ENCODE measurements around the gene ASF1A. TPM values are rescaled to one million over a fixed set of nuclear protein-coding genes. Genes with fewer than 3 reads are reported as not detected.
"Not testable (repeated sequence)": the region's sequence is repeated elsewhere in the genome, so short reads cannot be mapped to it uniquely, and the experiment has no call there.

ASF1A gene
- total RNA-seq, 2 experiments from 2014 or later = 10.7 to 11.9 TPM

DNA sequence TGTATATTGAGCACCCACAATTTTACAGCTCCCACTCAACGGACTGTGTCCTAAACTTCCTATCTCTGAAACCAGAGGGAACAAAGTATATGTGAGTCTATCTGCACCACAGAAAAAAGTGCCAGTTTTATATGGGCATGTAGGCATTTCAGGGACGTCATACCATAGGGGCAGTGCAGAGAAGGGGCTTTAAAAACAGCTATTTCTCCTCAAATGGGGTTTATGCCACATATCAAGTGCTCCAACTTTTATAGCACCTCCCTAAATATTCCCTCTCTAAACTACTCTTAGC, 28.9 kb upstream of the ASF1A start:
- H3K27me3 ChIP-seq (ENCODE audit: control insufficient read depth in 1 of 2, insufficient read depth in 2 of 2, low read length in 2 of 2) = no peaks in the 10 kb centered on the region
- TF ChIP-seq, protein P1, sequence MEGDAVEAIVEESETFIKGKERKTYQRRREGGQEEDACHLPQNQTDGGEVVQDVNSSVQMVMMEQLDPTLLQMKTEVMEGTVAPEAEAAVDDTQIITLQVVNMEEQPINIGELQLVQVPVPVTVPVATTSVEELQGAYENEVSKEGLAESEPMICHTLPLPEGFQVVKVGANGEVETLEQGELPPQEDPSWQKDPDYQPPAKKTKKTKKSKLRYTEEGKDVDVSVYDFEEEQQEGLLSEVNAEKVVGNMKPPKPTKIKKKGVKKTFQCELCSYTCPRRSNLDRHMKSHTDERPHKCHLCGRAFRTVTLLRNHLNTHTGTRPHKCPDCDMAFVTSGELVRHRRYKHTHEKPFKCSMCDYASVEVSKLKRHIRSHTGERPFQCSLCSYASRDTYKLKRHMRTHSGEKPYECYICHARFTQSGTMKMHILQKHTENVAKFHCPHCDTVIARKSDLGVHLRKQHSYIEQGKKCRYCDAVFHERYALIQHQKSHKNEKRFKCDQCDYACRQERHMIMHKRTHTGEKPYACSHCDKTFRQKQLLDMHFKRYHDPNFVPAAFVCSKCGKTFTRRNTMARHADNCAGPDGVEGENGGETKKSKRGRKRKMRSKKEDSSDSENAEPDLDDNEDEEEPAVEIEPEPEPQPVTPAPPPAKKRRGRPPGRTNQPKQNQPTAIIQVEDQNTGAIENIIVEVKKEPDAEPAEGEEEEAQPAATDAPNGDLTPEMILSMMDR (IDR thresholded peaks at IDR 0.05) = no peak
- Mint-ChIP-seq H3K27ac (peak overlapping the region; percentile 76), H3K27me3 (no peaks in the 10 kb centered on the region), H3K9me3 (peaks cover 10% of the 10 kb centered on the region), H3K4me1 (ENCODE audit: low read depth) (peaks cover 51% of the 10 kb centered on the region), H3K36me3 (ENCODE audit: low read depth) (peaks cover 41% of the 10 kb centered on the region), H3K4me3 (peak overlapping the region; percentile 75)
- H3K4me3 ChIP-seq (ENCODE audit: low read length) = no peak overlapping the region
- H3K36me3 ChIP-seq (ENCODE audit: insufficient read depth, low read length) = peaks cover 6% of the 10 kb centered on the region
- ChIA-PET CTCF (no interaction called here), POLR2A (interaction anchor here (1.0 to 1.6 kb wide), 3 partner anchors 17 to 306 kb away, joined by 3 to 4 read pairs (median 3); no protein-coding TSS in a partner anchor)
- H3K4me1 ChIP-seq (ENCODE audit: insufficient read depth, low read length) = peaks cover 25% of the 10 kb centered on the region
- intact Hi-C loops (cut with DNase I, micrococcal nuclease) = loop anchor here in 1 of 2 experiments (10.0 kb wide), 1 partner anchor 50 kb away; no protein-coding TSS in a partner anchor
- H3K9me3 ChIP-seq (ENCODE audit: control insufficient read depth in 1 of 2, insufficient read depth in 1 of 2, low read length in 2 of 2) = peaks cover 7 to 13% of the 10 kb centered on the region in 2 experiments
- ATAC-seq (ENCODE audit: poor library complexity) (peak; percentile 17), DNase-seq (no peak)
- no peak overlapping the region for H3K27ac ChIP-seq (ENCODE audit: low read depth in 1 of 2, low read length in 2 of 2)

- DNase-seq (no peak), ATAC-seq (ENCODE audit: poor library complexity) (no peak)
- ChIA-PET CTCF (no interaction called here), POLR2A (no interaction called here)
- Mint-ChIP-seq H3K9me3 (peaks cover 10% of the 10 kb centered on the region), H3K36me3 (ENCODE audit: low read depth) (peaks cover 53% of the 10 kb centered on the region), H3K4me1 (ENCODE audit: low read depth) (peaks cover 62% of the 10 kb centered on the region), H3K27ac (no peak overlapping the region), H3K4me3 (no peak overlapping the region), H3K27me3 (no peaks in the 10 kb centered on the region)
- H3K27me3 ChIP-seq (ENCODE audit: control insufficient read depth in 1 of 2, insufficient read depth in 2 of 2, low read length in 2 of 2) = no peaks in the 10 kb centered on the region
- no peak overlapping the region for H3K4me3 ChIP-seq (ENCODE audit: low read length)
- TF ChIP-seq, protein P1 (IDR thresholded peaks at IDR 0.05) = no peak
- peaks cover 1 to 7% of the 10 kb centered on the region in 2 experiments for H3K9me3 ChIP-seq (ENCODE audit: control insufficient read depth in 1 of 2, insufficient read depth in 1 of 2, low read length in 2 of 2)
- H3K27ac ChIP-seq (ENCODE audit: low read depth in 1 of 2, low read length in 2 of 2) = no peak overlapping the region
- peaks cover 15% of the 10 kb centered on the region for H3K4me1 ChIP-seq (ENCODE audit: insufficient read depth, low read length)
- no peaks in the 10 kb centered on the region for H3K36me3 ChIP-seq (ENCODE audit: insufficient read depth, low read length)
- intact Hi-C loops (cut with DNase I, micrococcal nuclease) = loop anchor here in 1 of 2 experiments (10.0 kb wide), 1 partner anchor 52 kb away; no protein-coding TSS in a partner anchor
Observed at GRCh38 chr6:118867181-118867580, 26.8 kb upstream of the ASF1A start.

DNA sequence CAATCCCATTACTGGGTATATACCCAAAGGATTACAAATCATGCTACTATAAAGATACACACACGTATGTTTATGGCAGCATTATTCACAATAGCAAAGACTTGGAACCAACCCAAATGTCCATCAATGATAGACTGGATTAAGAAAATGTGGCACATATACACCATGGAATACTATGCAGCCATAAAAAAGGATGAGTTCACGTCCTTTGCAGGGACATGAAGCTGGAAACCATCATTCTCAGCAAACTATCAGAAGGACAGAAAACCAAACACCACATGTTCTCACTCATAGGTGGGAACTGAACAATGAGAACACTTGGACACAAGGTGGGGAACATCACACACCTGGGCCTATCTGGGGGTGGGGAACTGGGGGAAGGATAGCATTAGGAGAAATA, 25.1 kb upstream of the ASF1A start:
- H3K9me3 ChIP-seq (ENCODE audit: control insufficient read depth in 1 of 2, insufficient read depth in 1 of 2, low read length in 2 of 2); H3K27ac Mint-ChIP-seq; H3K36me3 ChIP-seq (ENCODE audit: insufficient read depth, low read length); POLR2A ChIA-PET; CTCF ChIA-PET; H3K27me3 Mint-ChIP-seq; H3K4me3 ChIP-seq (ENCODE audit: low read length); ATAC-seq (ENCODE audit: poor library complexity); DNase-seq; H3K27ac ChIP-seq (ENCODE audit: low read depth in 1 of 2, low read length in 2 of 2); H3K27me3 ChIP-seq (ENCODE audit: control insufficient read depth in 1 of 2, insufficient read depth in 2 of 2, low read length in 2 of 2); H3K4me3 Mint-ChIP-seq: not testable (repeated sequence)
- peaks cover 48% of the 10 kb centered on the region for H3K36me3 Mint-ChIP-seq (ENCODE audit: low read depth)
- peaks cover 15% of the 10 kb centered on the region for H3K4me1 ChIP-seq (ENCODE audit: insufficient read depth, low read length)
- intact Hi-C loops (cut with DNase I, micrococcal nuclease) = loop anchor here in 1 of 2 experiments (10.0 kb wide), 1 partner anchor 54 kb away; no protein-coding TSS in a partner anchor
- H3K9me3 Mint-ChIP-seq = peaks cover 10% of the 10 kb centered on the region
- H3K4me1 Mint-ChIP-seq (ENCODE audit: low read depth) = peaks cover 58% of the 10 kb centered on the region

GRCh38 chr6:118869350-118869749, 24.6 kb upstream of the ASF1A start:
- Histone ChIP-seq H3K4me1 (ENCODE audit: insufficient read depth, low read length) (peaks cover 10% of the 10 kb centered on the region), H3K27me3 (ENCODE audit: control insufficient read depth in 1 of 2, insufficient read depth in 2 of 2, low read length in 2 of 2) (no peaks in the 10 kb centered on the region), H3K36me3 (ENCODE audit: insufficient read depth, low read length) (no peaks in the 10 kb centered on the region), H3K27ac (ENCODE audit: low read depth in 1 of 2, low read length in 2 of 2) (no peak overlapping the region), H3K9me3 (ENCODE audit: control insufficient read depth in 1 of 2, insufficient read depth in 1 of 2, low read length in 2 of 2) (peaks cover 0 to 7% of the 10 kb centered on the region in 2 experiments), H3K4me3 (ENCODE audit: low read length) (no peak overlapping the region)
- H3K27me3 Mint-ChIP-seq = no peaks in the 10 kb centered on the region
- TF ChIP-seq, protein P1 (IDR thresholded peaks at IDR 0.05) = no peak
- H3K36me3 Mint-ChIP-seq (ENCODE audit: low read depth) = peaks cover 50% of the 10 kb centered on the region
- ATAC-seq (ENCODE audit: poor library complexity) = no peak
- DNase-seq = no peak
- POLR2A ChIA-PET = no interaction called here
- peaks cover 57% of the 10 kb centered on the region for H3K4me1 Mint-ChIP-seq (ENCODE audit: low read depth)
- no peak overlapping the region for H3K27ac Mint-ChIP-seq
- intact Hi-C loops (cut with DNase I, micrococcal nuclease) = loop anchor here in 1 of 2 experiments (10.0 kb wide), 1 partner anchor 55 kb away; no protein-coding TSS in a partner anchor
- CTCF ChIA-PET = no interaction called here
- no peak overlapping the region for H3K4me3 Mint-ChIP-seq
- H3K9me3 Mint-ChIP-seq = peaks cover 10% of the 10 kb centered on the region
